ENCODE results near the gene EMD.

GRCh38 chrX:154379569-154379951 is 465 bp downstream of the EMD start:
- TF ChIP-seq POLR2A (IDR thresholded peaks at IDR 0.05) (no peak), CTCF (IDR thresholded peaks at IDR 0.05) (no peak)
